ENCODE measurements around the gene BEST2. TPM values are rescaled to one million over a fixed set of nuclear protein-coding genes. Genes with fewer than 3 reads are reported as not detected.

Gene BEST2
- total RNA-seq, 1 experiment from 2014 or later: not detected

- no TSS peak for BruUV-seq (replicated peaks)
- H3K9me3 ChIP-seq (ENCODE audit: control insufficient read depth, insufficient read depth, low read depth, low read length): no peaks in the 10 kb centered on the region
- ATAC-seq (no peak), DNase-seq (ENCODE audit: low read depth, low spot score) (no peak)
- H3K4me3 ChIP-seq (ENCODE audit: low read depth in 2 of 2, low read length in 2 of 2): no peak overlapping the region
- H3K27me3 ChIP-seq (ENCODE audit: control insufficient read depth, insufficient read depth, low read length): no peaks in the 10 kb centered on the region
- POLR2A ChIA-PET: interaction anchor here (1.7 kb wide), 1 partner anchor 25 kb away, joined by 5 read pairs; the partner anchor contains the start of gene JUNB
- TF ChIP-seq, protein P1, sequence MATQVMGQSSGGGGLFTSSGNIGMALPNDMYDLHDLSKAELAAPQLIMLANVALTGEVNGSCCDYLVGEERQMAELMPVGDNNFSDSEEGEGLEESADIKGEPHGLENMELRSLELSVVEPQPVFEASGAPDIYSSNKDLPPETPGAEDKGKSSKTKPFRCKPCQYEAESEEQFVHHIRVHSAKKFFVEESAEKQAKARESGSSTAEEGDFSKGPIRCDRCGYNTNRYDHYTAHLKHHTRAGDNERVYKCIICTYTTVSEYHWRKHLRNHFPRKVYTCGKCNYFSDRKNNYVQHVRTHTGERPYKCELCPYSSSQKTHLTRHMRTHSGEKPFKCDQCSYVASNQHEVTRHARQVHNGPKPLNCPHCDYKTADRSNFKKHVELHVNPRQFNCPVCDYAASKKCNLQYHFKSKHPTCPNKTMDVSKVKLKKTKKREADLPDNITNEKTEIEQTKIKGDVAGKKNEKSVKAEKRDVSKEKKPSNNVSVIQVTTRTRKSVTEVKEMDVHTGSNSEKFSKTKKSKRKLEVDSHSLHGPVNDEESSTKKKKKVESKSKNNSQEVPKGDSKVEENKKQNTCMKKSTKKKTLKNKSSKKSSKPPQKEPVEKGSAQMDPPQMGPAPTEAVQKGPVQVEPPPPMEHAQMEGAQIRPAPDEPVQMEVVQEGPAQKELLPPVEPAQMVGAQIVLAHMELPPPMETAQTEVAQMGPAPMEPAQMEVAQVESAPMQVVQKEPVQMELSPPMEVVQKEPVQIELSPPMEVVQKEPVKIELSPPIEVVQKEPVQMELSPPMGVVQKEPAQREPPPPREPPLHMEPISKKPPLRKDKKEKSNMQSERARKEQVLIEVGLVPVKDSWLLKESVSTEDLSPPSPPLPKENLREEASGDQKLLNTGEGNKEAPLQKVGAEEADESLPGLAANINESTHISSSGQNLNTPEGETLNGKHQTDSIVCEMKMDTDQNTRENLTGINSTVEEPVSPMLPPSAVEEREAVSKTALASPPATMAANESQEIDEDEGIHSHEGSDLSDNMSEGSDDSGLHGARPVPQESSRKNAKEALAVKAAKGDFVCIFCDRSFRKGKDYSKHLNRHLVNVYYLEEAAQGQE (IDR thresholded peaks at IDR 0.05; ENCODE audit: insufficient read depth in 1 of 2, low read depth in 2 of 2, low read length in 1 of 2): no peak
- TF ChIP-seq TCF7L2 (IDR thresholded peaks at IDR 0.05; ENCODE audit: low read depth, low read length) (no peak), SIN3A (IDR thresholded peaks at IDR 0.05; ENCODE audit: borderline replicate concordance, insufficient read depth, low read depth, low read length) (no peak), POLR2AphosphoS5 (IDR thresholded peaks at IDR 0.05; ENCODE audit: low read depth, low read length) (no peak)
- TF ChIP-seq, protein P2, sequence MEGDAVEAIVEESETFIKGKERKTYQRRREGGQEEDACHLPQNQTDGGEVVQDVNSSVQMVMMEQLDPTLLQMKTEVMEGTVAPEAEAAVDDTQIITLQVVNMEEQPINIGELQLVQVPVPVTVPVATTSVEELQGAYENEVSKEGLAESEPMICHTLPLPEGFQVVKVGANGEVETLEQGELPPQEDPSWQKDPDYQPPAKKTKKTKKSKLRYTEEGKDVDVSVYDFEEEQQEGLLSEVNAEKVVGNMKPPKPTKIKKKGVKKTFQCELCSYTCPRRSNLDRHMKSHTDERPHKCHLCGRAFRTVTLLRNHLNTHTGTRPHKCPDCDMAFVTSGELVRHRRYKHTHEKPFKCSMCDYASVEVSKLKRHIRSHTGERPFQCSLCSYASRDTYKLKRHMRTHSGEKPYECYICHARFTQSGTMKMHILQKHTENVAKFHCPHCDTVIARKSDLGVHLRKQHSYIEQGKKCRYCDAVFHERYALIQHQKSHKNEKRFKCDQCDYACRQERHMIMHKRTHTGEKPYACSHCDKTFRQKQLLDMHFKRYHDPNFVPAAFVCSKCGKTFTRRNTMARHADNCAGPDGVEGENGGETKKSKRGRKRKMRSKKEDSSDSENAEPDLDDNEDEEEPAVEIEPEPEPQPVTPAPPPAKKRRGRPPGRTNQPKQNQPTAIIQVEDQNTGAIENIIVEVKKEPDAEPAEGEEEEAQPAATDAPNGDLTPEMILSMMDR (IDR thresholded peaks at IDR 0.05): no peak
- H3K36me3 ChIP-seq (ENCODE audit: control insufficient read depth, insufficient read depth, low read length): no peaks in the 10 kb centered on the region
- H3K27ac ChIP-seq (ENCODE audit: low read length): no peak overlapping the region
- intact Hi-C loops (cut with micrococcal nuclease; ENCODE audit: unreplicated experiment): no loop called here
- in situ Hi-C loops (cut with HindIII; ENCODE audit: low pct_unique_long_range_greater_than_20kb, low sequenced_read_pairs): no loop called here
- H3K4me1 ChIP-seq (ENCODE audit: control insufficient read depth, insufficient read depth, low read length): no peaks in the 10 kb centered on the region
- CTCF ChIA-PET: interaction anchor here (1.0 kb wide), 1 partner anchor 29 kb away, joined by 4 read pairs; no protein-coding TSS in a partner anchor
These were observed 15.6 kb downstream of the BEST2 start for GRCh38 chr19:12767150-12767549.

DNA sequence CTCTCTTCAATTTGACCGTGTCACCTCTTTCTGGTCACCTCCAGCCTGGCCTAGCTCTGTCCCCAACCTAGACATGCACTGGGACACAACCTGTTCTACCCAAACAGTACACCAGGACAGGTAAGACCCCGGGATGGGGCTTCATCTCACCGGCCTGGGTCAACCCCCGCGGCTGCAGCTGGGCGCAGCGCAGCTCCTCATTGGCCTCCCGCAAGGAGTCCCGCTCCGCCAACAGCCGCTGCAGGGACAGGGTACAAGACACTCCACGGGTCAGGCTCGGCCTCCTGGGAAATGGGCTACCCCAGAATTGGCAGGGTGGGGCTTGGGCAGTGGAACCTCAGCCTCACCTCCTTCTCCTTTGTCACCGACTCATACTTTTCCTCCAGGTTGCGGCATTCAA lies 16.1 kb downstream of the BEST2 start:
- H3K4me1 ChIP-seq (ENCODE audit: control insufficient read depth, insufficient read depth, low read length): no peaks in the 10 kb centered on the region
- intact Hi-C loops (cut with micrococcal nuclease; ENCODE audit: unreplicated experiment): no loop called here
- CTCF ChIA-PET: interaction anchor here (1.0 kb wide), 1 partner anchor 28 kb away, joined by 4 read pairs; no protein-coding TSS in a partner anchor
- TF ChIP-seq SIN3A (IDR thresholded peaks at IDR 0.05; ENCODE audit: borderline replicate concordance, insufficient read depth, low read depth, low read length) (no peak), TCF7L2 (IDR thresholded peaks at IDR 0.05; ENCODE audit: low read depth, low read length) (no peak)
- TF ChIP-seq, protein P2 (IDR thresholded peaks at IDR 0.05): no peak
- TF ChIP-seq, protein P1 (IDR thresholded peaks at IDR 0.05; ENCODE audit: insufficient read depth in 1 of 2, low read depth in 2 of 2, low read length in 1 of 2): no peak
- in situ Hi-C loops (cut with HindIII; ENCODE audit: low pct_unique_long_range_greater_than_20kb, low sequenced_read_pairs): no loop called here
- POLR2A ChIA-PET: interaction anchor here (0.7 kb wide), 1 partner anchor 12 kb away, joined by 3 read pairs; no protein-coding TSS in a partner anchor
- H3K27me3 ChIP-seq (ENCODE audit: control insufficient read depth, insufficient read depth, low read length): no peaks in the 10 kb centered on the region
- BruUV-seq (replicated peaks): no TSS peak
- no peak overlapping the region for H3K4me3 ChIP-seq (ENCODE audit: low read depth in 2 of 2, low read length in 2 of 2)
- no peak for ATAC-seq
- no peak for DNase-seq (ENCODE audit: low read depth, low spot score)
- H3K9me3 ChIP-seq (ENCODE audit: control insufficient read depth, insufficient read depth, low read depth, low read length): no peaks in the 10 kb centered on the region
- no peak overlapping the region for H3K27ac ChIP-seq (ENCODE audit: low read length)
- no peaks in the 10 kb centered on the region for H3K36me3 ChIP-seq (ENCODE audit: control insufficient read depth, insufficient read depth, low read length)

All from Panc1 (cell line).